HepG2 (cell line): ENCODE measurements around the gene DFFA. TPM values are rescaled to one million over a fixed set of nuclear protein-coding genes. Genes with fewer than 3 reads are reported as not detected.

Source experiments
- CBX5 ChIP-seq: sonication (generic); formaldehyde crosslinking; IDR thresholded peaks from 2 replicates; pipeline ENCODE4 v1.4.0; 2020; ENCODE audit warnings: missing genetic modification reagents, borderline replicate concordance
- KMT2A ChIP-seq: sonication (generic); formaldehyde crosslinking; IDR thresholded peaks from 2 replicates; pipeline ENCODE4 v1.4.0; 2020; ENCODE audit warnings: missing genetic modification reagents
- MED13 ChIP-seq: sonication (generic); formaldehyde crosslinking; IDR thresholded peaks from 2 replicates; pipeline ENCODE4 v1.5.0; 2020; ENCODE audit warnings: missing genetic modification reagents
- PLRG1 ChIP-seq: fragments of 450-650 bp; conservative IDR thresholded peaks from 2 replicates; pipeline ENCODE4 v1.6.1; 2016
- RAD51 ChIP-seq: fragments of 450-650 bp; IDR thresholded peaks from 2 replicates; pipeline ENCODE4 v1.6.1; 2016; ENCODE audit warnings: borderline replicate concordance
- RFX3 ChIP-seq: IDR thresholded peaks from 2 replicates; pipeline ENCODE4 v1.6.1; 2016; ENCODE audit warnings: missing biosample characterization, missing genetic modification reagents
- SP5 ChIP-seq: IDR thresholded peaks from 2 replicates; pipeline ENCODE4 v1.6.1; 2016; ENCODE audit warnings: low read depth, borderline replicate concordance
- TCF7 ChIP-seq: sonication (generic); IDR thresholded peaks from 2 replicates; pipeline ENCODE4 v1.6.1; 2016; ENCODE audit warnings: antibody characterized with exemption, low read depth
- ZC3H4 ChIP-seq: sonication (generic); formaldehyde crosslinking; IDR thresholded peaks from 2 replicates; pipeline ENCODE4 v1.4.0; 2020; ENCODE audit warnings: missing genetic modification reagents, borderline replicate concordance
- ZNF20 ChIP-seq: sonication (generic); formaldehyde crosslinking; IDR thresholded peaks from 2 replicates; pipeline ENCODE4 v1.4.0; 2020; ENCODE audit warnings: mild to moderate bottlenecking, moderate library complexity, missing genetic modification reagents
- ZNF44 ChIP-seq: sonication (generic); formaldehyde crosslinking; IDR thresholded peaks from 2 replicates; pipeline ENCODE4 v1.5.1; 2020; ENCODE audit warnings: mild to moderate bottlenecking, missing genetic modification reagents
- ZNF512B ChIP-seq: sonication (generic); formaldehyde crosslinking; IDR thresholded peaks from 2 replicates; pipeline ENCODE4 v1.5.1; 2020; ENCODE audit warnings: missing genetic modification reagents, mild to moderate bottlenecking, borderline replicate concordance
- ZNF629 ChIP-seq: sonication (generic); formaldehyde crosslinking; conservative IDR thresholded peaks from 2 replicates; pipeline ENCODE4 v1.5.0; 2020; ENCODE audit warnings: missing genetic modification reagents
- ZNF75D ChIP-seq: sonication (generic); formaldehyde crosslinking; IDR thresholded peaks from 2 replicates; pipeline ENCODE4 v1.8.1; 2023; ENCODE audit warnings: missing genetic modification reagents, mild to moderate bottlenecking, borderline replicate concordance
- polyA plus RNA-seq, 8 experiments: library from polyadenylated mRNA; depleted of rRNA in 3 of 8; stranded (reverse) in 7 of 8; unstranded in 1 of 8; fragments of >200 nt; fragmentation: Illumina TruSeq in 4 of 8; extraction: Trizol in 4 of 8; gene quantifications; 2 replicates each; pipeline versions ENCODE4 v1.2.1 to v1.2.3, GENCODE V29; 2011 to 2016; ENCODE audit warnings: low read depth in 4 of 8, missing spikeins in 1 of 8, mixed read lengths in 1 of 8; ENCODE audit not compliant: insufficient read depth in 1 of 8
- total RNA-seq, 5 experiments: library from RNA; depleted of rRNA; stranded (reverse); fragments of >200 nt; fragmentation: Illumina TruSeq; extraction: Trizol; gene quantifications; 2 replicates each; pipeline ENCODE4 v1.2.3, GENCODE V29; 2016; ENCODE audit warnings: low read depth in 1 of 5

DFFA gene
- total and polyA plus RNA-seq, 2 of the 13 experiments (the other 11 are each of a cell fraction or from before 2014, with no cell fraction given): 16.5 to 33.9 TPM

DNA sequence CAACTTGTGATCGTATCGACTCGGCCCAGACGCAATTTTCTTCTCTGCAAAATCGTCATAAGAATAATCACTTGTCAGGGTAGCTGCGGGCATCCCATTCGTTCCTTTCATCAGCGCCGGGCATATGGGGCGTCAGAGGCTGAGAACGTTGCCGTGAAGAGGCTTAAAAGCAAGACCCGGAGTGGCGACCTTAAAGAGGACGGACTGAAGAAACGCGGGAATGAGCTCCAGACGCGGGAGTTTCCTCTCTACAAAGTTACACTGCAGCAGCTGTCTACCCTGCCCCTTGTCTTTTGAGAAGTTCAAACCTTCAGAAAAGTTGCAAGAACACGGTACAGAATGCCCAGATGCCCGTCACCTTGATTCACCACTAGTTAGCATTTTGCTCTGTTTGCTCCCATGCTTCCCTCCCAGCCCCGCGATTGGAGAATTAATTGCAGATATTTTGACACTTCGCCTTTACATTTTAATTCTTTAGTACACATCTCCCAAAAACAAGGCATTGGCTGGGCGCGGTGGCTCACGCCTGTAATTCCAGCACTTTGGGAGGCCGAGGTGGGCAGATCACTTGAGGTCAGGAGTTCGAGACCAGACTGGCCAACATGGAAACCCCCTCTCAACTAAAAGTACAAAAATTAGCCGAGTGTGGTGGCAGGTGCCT is 41.1 kb downstream of the DFFA start (continued):
- no peak for TF ChIP-seq ZNF512B (CRISPR knock-in tag)
- no peak for TF ChIP-seq PLRG1
- TF ChIP-seq KMT2A (CRISPR knock-in tag): no peak
- no peak for TF ChIP-seq ZNF629 (CRISPR knock-in tag)
- TF ChIP-seq ZNF44 (CRISPR knock-in tag): no peak
- no peak for TF ChIP-seq MED13 (CRISPR knock-in tag)
- no peak for TF ChIP-seq ZNF75D
- TF ChIP-seq RFX3 (CRISPR knock-in tag): no peak
- no peak for TF ChIP-seq RAD51
- TF ChIP-seq CBX5 (CRISPR knock-in tag): no peak
- TF ChIP-seq SP5: no peak
- 0 out of 2 replicates have a peak, but pooled peaks have one; percentile 5 for TF ChIP-seq ZC3H4 (CRISPR knock-in tag)
- no peak for TF ChIP-seq TCF7
- TF ChIP-seq ZNF20: no peak
- TF ChIP-seq, all 625 proteins: peak for 7
